ENCODE measurements around the gene ATOH8. TPM values are rescaled to one million over a fixed set of nuclear protein-coding genes. Genes with fewer than 3 reads are reported as not detected.

ATOH8 gene
- total and polyA plus RNA-seq, 2 experiments from 2014 or later: 12.7 to 50.1 TPM

- Histone ChIP-seq H3K4me1 (ENCODE audit: insufficient read depth) (peaks cover 52% of the 10 kb centered on the region), H3F3A (ENCODE audit: insufficient read depth) (peaks cover 56% of the 10 kb centered on the region), H3K9me3 (ENCODE audit: low read depth) (no peaks in the 10 kb centered on the region), H2AFZ (no peak overlapping the region), H3K27ac (peak overlapping the region; percentile 80), H3K4me3 (no peak overlapping the region), H3K4me2 (ENCODE audit: unreplicated experiment) (no peak overlapping the region), H4K20me1 (ENCODE audit: insufficient read depth) (no peaks in the 10 kb centered on the region), H3K79me2 (ENCODE audit: insufficient read depth) (no peaks in the 10 kb centered on the region), H3K9ac (peak overlapping the region; percentile 58), H3K36me3 (ENCODE audit: low read depth) (no peaks in the 10 kb centered on the region), H3K9me2 (ENCODE audit: insufficient read depth) (no peaks in the 10 kb centered on the region), H3K27me3 (replicated peaks; ENCODE audit: insufficient read depth) (no peaks in the 10 kb centered on the region)
- TF ChIP-seq EZH2phosphoT487 (IDR thresholded peaks at IDR 0.05; ENCODE audit: insufficient read depth, low read depth) (no peak), EZH2 (IDR thresholded peaks at IDR 0.05; ENCODE audit: insufficient read depth, poor library complexity, severe bottlenecking) (no peak)
- WGBS, 2 experiments (ENCODE audit: low coverage in 1 of 2, low lambda C conversion rate in 2 of 2, missing lambda C conversion rate in 2 of 2): 40 to 41% methylated on average over 4 of the region's 4 CpGs
- in situ Hi-C loops (cut with MboI): no loop called here
- DNase-seq: no peak
Measured at GRCh38 chr2:85737961-85738360, 15.8 kb upstream of the ATOH8 start.

GRCh38 chr2:85740193-85740592 is 13.6 kb upstream of the ATOH8 start:
- Histone ChIP-seq H3K9me2 (ENCODE audit: insufficient read depth) (no peaks in the 10 kb centered on the region), H3F3A (ENCODE audit: insufficient read depth) (peaks cover 70% of the 10 kb centered on the region), H4K20me1 (ENCODE audit: insufficient read depth) (no peaks in the 10 kb centered on the region), H3K79me2 (ENCODE audit: insufficient read depth) (no peaks in the 10 kb centered on the region), H2AFZ (no peak overlapping the region), H3K36me3 (ENCODE audit: low read depth) (no peaks in the 10 kb centered on the region), H3K27ac (no peak overlapping the region), H3K4me2 (ENCODE audit: unreplicated experiment) (no peak overlapping the region), H3K4me1 (ENCODE audit: insufficient read depth) (peaks cover 67% of the 10 kb centered on the region), H3K27me3 (replicated peaks; ENCODE audit: insufficient read depth) (no peaks in the 10 kb centered on the region), H3K9me3 (ENCODE audit: low read depth) (no peaks in the 10 kb centered on the region), H3K9ac (no peak overlapping the region), H3K4me3 (no peak overlapping the region)
- in situ Hi-C loops (cut with MboI): no loop called here
- WGBS, 2 experiments (ENCODE audit: low coverage in 1 of 2, low lambda C conversion rate in 2 of 2, missing lambda C conversion rate in 2 of 2): 54 to 59% methylated on average over 4 of the region's 4 CpGs
- TF ChIP-seq EZH2phosphoT487 (IDR thresholded peaks at IDR 0.05; ENCODE audit: insufficient read depth, low read depth) (no peak), EZH2 (IDR thresholded peaks at IDR 0.05; ENCODE audit: insufficient read depth, poor library complexity, severe bottlenecking) (no peak)
- DNase-seq: no peak

- Histone ChIP-seq H3K9me2 (ENCODE audit: insufficient read depth) (no peaks in the 10 kb centered on the region), H3K9ac (peak overlapping the region; percentile 99), H4K20me1 (ENCODE audit: insufficient read depth) (no peaks in the 10 kb centered on the region), H3K9me3 (ENCODE audit: low read depth) (no peaks in the 10 kb centered on the region), H3K27ac (peak overlapping the region; percentile 100), H3K27me3 (replicated peaks; ENCODE audit: insufficient read depth) (no peaks in the 10 kb centered on the region), H3K36me3 (ENCODE audit: low read depth) (no peaks in the 10 kb centered on the region), H3K4me2 (ENCODE audit: unreplicated experiment) (peak overlapping the region; percentile 91), H3F3A (ENCODE audit: insufficient read depth) (peaks cover 69% of the 10 kb centered on the region), H3K4me1 (ENCODE audit: insufficient read depth) (peaks cover 65% of the 10 kb centered on the region), H3K79me2 (ENCODE audit: insufficient read depth) (no peaks in the 10 kb centered on the region), H3K4me3 (no peak overlapping the region), H2AFZ (peak overlapping the region; percentile 20; the same call in 1 of the 2 replicates)
- in situ Hi-C loops (cut with MboI): no loop called here
- DNase-seq: no peak
- TF ChIP-seq EZH2 (IDR thresholded peaks at IDR 0.05; ENCODE audit: insufficient read depth, poor library complexity, severe bottlenecking) (no peak), EZH2phosphoT487 (IDR thresholded peaks at IDR 0.05; ENCODE audit: insufficient read depth, low read depth) (no peak)
- 41 to 49% methylated on average over 9 of the region's 9 CpGs for WGBS, 2 experiments (ENCODE audit: low coverage in 1 of 2, low lambda C conversion rate in 2 of 2, missing lambda C conversion rate in 2 of 2)
Measured at GRCh38 chr2:85741211-85741832, 12.5 kb upstream of the ATOH8 start.

- Histone ChIP-seq H3K79me2 (ENCODE audit: insufficient read depth) (no peaks in the 10 kb centered on the region), H3K27me3 (replicated peaks; ENCODE audit: insufficient read depth) (no peaks in the 10 kb centered on the region), H4K20me1 (ENCODE audit: insufficient read depth) (no peaks in the 10 kb centered on the region), H3F3A (ENCODE audit: insufficient read depth) (peaks cover 70% of the 10 kb centered on the region), H3K9me2 (ENCODE audit: insufficient read depth) (no peaks in the 10 kb centered on the region), H3K9ac (peak overlapping the region; percentile 99), H3K36me3 (ENCODE audit: low read depth) (no peaks in the 10 kb centered on the region), H3K9me3 (ENCODE audit: low read depth) (no peaks in the 10 kb centered on the region), H3K4me1 (ENCODE audit: insufficient read depth) (peaks cover 60% of the 10 kb centered on the region), H3K4me3 (peak overlapping the region; percentile 63), H3K4me2 (ENCODE audit: unreplicated experiment) (peak overlapping the region; percentile 91), H2AFZ (peak overlapping the region; percentile 20; the same call in 1 of the 2 replicates), H3K27ac (peak overlapping the region; percentile 100)
- WGBS, 2 experiments (ENCODE audit: low coverage in 1 of 2, low lambda C conversion rate in 2 of 2, missing lambda C conversion rate in 2 of 2): 1% methylated on average over 19 of the region's 19 CpGs
- TF ChIP-seq EZH2phosphoT487 (IDR thresholded peaks at IDR 0.05; ENCODE audit: insufficient read depth, low read depth) (no peak), EZH2 (IDR thresholded peaks at IDR 0.05; ENCODE audit: insufficient read depth, poor library complexity, severe bottlenecking) (no peak)
- in situ Hi-C loops (cut with MboI): no loop called here
- peak; percentile 96 for DNase-seq
Measured at GRCh38 chr2:85741833-85742455, 11.8 kb upstream of the ATOH8 start.

Measured in GM23248 (cell line).